Measurements from ENCODE around the gene RHBDL1.

Gene RHBDL1

GRCh38 chr16:658679-659571 lies 16.5 kb upstream of the RHBDL1 start:
- DNase-seq = no peak

GRCh38 chr16:659618-660017 lies 15.9 kb upstream of the RHBDL1 start:
- no peak for DNase-seq

GRCh38 chr16:660132-660458 lies 15.4 kb upstream of the RHBDL1 start:
- no peak for DNase-seq

- peak; percentile 52 to 53 for DNase-seq
Observed at GRCh38 chr16:660459-661183, 14.8 kb upstream of the RHBDL1 start.

GRCh38 chr16:661184-661821 lies 14.2 kb upstream of the RHBDL1 start:
- no peak for DNase-seq

- DNase-seq = no peak
Observed at GRCh38 chr16:662095-662494, 13.4 kb upstream of the RHBDL1 start.

GRCh38 chr16:662597-662996 lies 12.9 kb upstream of the RHBDL1 start:
- no peak for DNase-seq

GRCh38 chr16:666572-666971 lies 8.9 kb upstream of the RHBDL1 start:
- no peak for DNase-seq

- DNase-seq = no peak
Observed at GRCh38 chr16:667113-667779, 8.2 kb upstream of the RHBDL1 start.

- DNase-seq = peak; percentile 83 to 86
Observed at GRCh38 chr16:667780-668518, 7.5 kb upstream of the RHBDL1 start, which contains the start of gene RHOT2. Gene RHOT2, plus strand, starts transcription at chr16:668132. Its CDS starts 68 bp downstream, at chr16:668200.

GRCh38 chr16:668519-669171 lies 6.8 kb upstream of the RHBDL1 start:
- no peak for DNase-seq

GRCh38 chr16:669666-670065 lies 5.8 kb upstream of the RHBDL1 start:
- DNase-seq = no peak

GRCh38 chr16:670485-671352 lies 4.8 kb upstream of the RHBDL1 start:
- no peak for DNase-seq

- DNase-seq = no peak
Observed at GRCh38 chr16:671353-672131, 3.9 kb upstream of the RHBDL1 start.

- DNase-seq = no peak
Observed at GRCh38 chr16:672371-672770, 3.1 kb upstream of the RHBDL1 start.

GRCh38 chr16:672851-673250 lies 2.6 kb upstream of the RHBDL1 start:
- no peak for DNase-seq

GRCh38 chr16:673399-673991 lies 2.0 kb upstream of the RHBDL1 start:
- DNase-seq = no peak

GRCh38 chr16:674214-674881 lies 1.1 kb upstream of the RHBDL1 start:
- no peak for DNase-seq
